Embryonic facial prominence (tissue), 1 donor: ENCODE data around the gene TRIM44.

ENCODE experiments used
- DNase-seq: peaks from one replicate; pipeline ENCODE4 v3.0.0-alpha.2; 2016; ENCODE audit errors: extremely low spot score

TRIM44 gene

GRCh38 chr11:35662649-35663407 is at the start of gene TRIM44:
Gene TRIM44, plus strand, starts transcription at chr11:35662775. Its CDS starts 337 bp downstream, at chr11:35663112.
- peak; percentile 49 for DNase-seq

DNA sequence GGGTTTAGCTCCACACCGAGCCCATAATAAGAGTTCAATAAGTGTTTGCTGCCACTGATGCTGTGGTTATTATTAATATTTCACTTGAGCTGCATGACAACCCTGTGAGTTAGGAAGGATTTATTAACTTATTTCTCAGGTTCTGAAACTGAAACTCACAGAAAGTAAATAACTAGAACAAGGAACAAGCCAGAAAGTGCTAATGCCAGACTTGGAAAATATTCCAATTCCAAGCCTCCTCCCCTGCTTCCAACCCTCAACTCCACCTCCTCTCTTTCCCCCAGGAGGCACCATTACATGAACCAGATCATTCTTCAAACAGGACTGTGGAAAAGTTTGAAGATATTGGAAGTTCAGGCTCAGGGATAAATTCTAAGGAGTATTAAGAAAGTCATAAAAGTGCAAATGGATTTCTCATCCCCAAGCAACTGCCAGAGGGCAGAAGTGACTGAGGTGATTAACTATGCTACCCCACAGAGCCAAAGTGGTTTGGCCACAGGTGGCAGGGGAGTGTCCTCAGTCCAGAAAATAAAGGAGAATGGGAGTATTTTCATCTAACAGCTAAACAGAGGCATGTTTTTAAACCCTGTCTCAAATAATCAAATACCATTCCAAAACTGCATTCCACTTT is 47.5 kb upstream of the TRIM44 start:
- DNase-seq, result no peak

DNA sequence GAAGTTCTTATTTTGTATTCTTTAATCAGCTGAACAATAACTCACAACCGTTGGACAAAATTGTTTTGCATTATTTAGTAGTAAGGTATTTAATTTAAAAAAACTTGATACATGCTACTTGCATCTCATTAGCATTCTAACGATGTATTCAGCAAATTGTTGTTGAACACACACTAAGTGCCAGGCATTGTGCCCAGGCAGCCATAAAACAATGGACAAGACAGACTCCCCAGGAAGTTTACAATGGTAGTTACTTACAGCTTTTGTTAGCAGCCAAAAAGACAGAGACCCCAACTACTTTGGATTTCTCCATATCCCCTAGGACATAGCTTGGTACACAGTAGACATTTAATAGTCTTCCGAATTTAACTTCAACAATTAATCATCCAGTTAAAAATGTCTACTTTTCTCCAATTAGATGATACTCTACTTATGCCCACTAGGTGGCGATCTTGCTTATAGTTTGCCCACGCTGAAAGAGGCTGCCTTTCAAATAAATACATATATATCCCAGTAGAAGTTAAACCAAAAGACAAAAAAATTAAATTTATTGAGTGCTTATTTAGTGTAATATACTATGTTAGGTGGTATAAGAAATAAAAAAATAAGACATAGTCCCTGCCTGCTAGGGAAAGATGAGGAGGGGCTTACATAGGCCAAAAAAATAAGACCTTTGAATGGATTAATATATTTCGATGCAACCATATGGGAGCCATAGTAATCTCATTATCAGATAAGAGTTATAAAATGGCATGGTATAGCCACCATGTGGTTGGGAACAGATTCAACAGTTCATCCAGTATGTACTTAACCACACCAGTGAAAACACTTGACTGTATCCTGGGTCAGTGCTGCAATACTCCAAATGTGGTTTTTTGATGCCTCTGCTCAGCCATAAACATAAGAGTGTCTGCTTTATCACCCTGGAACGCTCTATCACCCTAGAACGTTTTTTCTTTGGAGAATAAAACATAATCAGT is 46.4 kb upstream of the TRIM44 start:
- DNase-seq, result peak; percentile 75

GRCh38 chr11:35617316-35617686 is 45.3 kb upstream of the TRIM44 start:
- no peak for DNase-seq

- DNase-seq, result peak; percentile 66
Observed at GRCh38 chr11:35617687-35618496, 44.7 kb upstream of the TRIM44 start, which contains the start of gene FJX1. Gene FJX1, plus strand, starts transcription at chr11:35618460. Its CDS starts 177 bp downstream, at chr11:35618637.

GRCh38 chr11:35618497-35619115 is 44.0 kb upstream of the TRIM44 start:
- DNase-seq, result no peak

- DNase-seq, result no peak
Observed at GRCh38 chr11:35619116-35619854, 43.3 kb upstream of the TRIM44 start.

DNA sequence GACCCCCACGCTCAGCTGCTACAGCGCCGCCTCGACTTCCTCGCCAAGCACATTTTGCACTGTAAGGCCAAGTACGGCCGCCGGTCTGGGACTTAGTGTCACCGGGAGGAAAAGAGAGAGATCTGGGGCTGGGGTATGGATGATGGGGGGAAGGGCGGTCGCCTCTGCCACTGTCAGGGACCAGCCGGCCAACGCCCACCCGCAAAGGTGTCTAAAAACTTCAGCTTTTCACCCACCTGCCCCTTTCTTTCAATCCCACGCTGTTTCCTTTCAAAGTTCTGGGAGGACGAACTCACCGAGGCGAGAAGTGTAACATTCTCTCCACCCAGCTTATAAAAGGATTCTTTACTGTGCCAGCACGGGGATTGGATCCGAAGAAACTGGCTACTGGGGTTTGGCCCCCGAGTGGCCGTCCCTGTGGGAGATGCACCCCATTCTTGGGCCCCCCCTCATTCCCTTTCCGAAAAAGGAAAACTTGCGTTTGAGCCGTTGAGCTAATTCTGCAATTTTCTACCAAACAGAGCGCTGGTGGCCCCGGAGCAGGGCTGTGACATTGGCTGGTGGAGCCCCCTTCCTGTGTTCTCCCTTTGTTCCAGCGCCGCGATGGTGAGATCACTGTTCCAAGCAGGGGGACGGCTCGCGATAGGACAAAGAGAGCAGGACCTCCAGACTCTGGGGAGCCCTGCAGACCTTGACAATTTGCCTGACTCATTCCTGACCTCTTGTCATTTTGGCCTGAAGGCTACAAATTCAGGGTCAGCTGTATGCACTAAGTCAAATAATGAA is 42.5 kb upstream of the TRIM44 start:
- DNase-seq, result no peak

GRCh38 chr11:35620795-35621194 is 41.8 kb upstream of the TRIM44 start:
- DNase-seq, result no peak

DNA sequence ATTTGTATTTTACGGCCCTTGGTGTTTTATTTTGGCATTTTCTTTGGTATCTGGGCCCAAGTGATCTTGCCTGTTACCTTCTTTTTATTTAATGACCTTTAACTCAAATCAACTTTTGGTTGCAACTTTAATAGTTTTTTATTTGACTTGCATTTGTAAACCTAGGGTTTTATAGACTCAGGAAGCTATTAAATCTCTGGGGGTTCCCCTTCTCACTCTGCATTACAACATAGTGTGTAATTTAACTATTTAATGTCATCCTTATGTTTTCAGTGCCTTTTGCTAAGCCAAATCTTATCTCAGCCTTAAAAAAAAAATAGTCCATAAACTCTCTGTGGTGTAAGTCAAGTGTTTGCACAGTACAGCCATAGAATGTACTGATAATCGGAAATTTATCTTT is 41.0 kb upstream of the TRIM44 start:
- DNase-seq, result no peak

- no peak for DNase-seq
Observed at GRCh38 chr11:35622070-35622469, 40.5 kb upstream of the TRIM44 start.

DNA sequence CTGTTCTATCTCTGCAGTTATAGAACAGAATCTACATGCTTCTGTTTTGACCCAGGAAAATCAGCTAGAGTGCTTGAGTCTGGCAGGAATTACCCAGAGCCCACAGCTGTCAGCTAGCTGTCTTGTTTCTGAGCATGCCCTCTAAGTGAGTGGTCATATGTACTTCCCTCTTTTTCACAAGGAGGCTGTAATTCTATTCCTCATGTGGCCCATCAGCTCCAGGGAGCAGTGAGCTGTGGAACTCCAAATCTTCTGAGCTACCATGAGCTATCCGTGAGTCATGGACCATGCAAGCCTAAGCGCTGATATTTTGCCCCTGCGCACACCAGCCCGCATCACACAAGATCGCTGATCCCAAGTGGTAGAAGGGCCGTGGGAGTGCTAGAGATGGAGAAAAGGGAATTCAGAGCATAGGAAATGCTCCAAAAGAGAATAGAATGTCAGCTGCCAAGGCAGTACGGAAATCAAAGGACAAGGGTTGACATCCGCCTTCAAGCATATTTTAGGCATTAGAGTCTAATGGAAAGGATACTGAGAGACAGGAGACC is 38.9 kb upstream of the TRIM44 start:
- DNase-seq, result no peak

- DNase-seq, result no peak
Observed at GRCh38 chr11:35624316-35624715, 38.3 kb upstream of the TRIM44 start.

GRCh38 chr11:35624781-35625180 is 37.8 kb upstream of the TRIM44 start:
- DNase-seq, result no peak

DNA sequence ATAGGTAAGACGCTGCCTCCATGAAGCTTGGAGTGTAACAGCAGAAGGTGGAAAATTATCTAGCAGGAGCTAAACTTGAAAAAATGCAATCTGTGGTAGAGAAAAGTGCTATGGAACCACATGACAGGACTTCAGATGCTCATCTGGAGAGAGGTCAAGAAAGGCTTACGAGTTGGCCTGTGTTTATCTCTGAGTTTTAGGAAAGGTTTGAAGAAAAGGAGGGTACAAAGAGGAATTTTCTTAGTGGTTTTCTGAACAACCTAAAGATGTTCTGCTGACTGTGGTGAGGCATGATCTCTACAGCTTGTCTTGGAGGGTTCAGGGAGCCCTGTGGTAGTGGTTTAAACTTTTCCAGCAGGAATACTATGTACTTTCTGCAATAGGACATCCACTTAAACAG is 36.1 kb upstream of the TRIM44 start:
- no peak for DNase-seq

GRCh38 chr11:35629511-35629910 is 33.1 kb upstream of the TRIM44 start:
- DNase-seq, result no peak

DNA sequence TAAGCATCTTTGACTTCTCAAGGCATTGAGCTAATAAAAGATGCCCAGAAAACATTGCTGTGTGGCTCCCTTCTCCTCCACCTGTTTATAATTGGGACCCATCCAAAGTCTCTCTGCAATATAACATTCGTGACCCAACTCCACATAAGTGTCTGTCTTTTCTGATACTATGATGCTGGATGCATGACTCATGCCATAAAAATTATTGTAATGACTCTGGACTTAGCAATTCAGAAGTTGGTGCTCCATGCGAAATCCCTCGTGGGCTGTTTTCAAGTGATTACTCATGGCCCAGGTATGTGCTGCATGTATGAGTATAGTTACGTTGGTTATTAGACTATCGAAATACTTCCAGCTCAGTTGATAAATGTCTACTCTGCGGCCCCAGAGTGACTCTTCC is 32.7 kb upstream of the TRIM44 start:
- DNase-seq, result no peak

DNA sequence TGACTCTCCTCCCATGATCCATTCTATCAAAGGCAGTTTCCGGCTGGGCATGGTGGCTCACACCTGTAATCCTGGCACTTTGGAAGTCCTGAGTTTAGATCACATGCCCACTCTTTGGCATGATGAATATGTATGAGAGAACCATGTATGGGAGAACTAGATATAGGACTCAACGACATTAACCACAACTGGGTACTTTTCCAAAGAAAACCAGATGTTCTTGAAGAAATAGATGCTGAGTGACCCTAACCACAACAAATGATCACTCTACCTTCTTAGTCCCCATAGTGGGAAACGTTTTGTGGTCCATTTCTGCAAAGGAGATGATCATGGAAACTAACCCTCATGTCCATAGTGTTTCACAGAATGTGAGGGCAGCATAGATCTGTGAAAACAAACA is 30.7 kb upstream of the TRIM44 start:
- no peak for DNase-seq

GRCh38 chr11:35632301-35632700 is 30.3 kb upstream of the TRIM44 start:
- no peak for DNase-seq
